SK-N-SH treated with all-trans-retinoic acid at 6 μM for 48 hours (cell line): ENCODE data around the gene KCNMB2.

Experiments
- ATAC-seq: fragments of 200-7000 bp; cut with Tn5 transposase; 3 replicates; pipeline ENCODE4 v1.9.1; 2020; ENCODE audit warnings: mild to moderate bottlenecking, moderate library complexity
- ARNTL ChIP-seq: fragments of 450-650 bp; formaldehyde crosslinking; IDR thresholded peaks from 2 replicates; pipeline ENCODE4 v1.5.0; 2020; ENCODE audit warnings: low read depth, mild to moderate bottlenecking, moderate library complexity, borderline replicate concordance
- BACH2 ChIP-seq: fragments of 250-450 bp; sonication (Bioruptor Pico); IDR thresholded peaks from 2 replicates; pipeline ENCODE4 v1.9.0; 2021; ENCODE audit warnings: mild to moderate bottlenecking, borderline replicate concordance
- CREB5 ChIP-seq: fragments of 250-450 bp; sonication (Bioruptor Pico); IDR thresholded peaks from 2 replicates; pipeline ENCODE4 v1.5.1; 2020; ENCODE audit warnings: low read depth, mild to moderate bottlenecking, moderate library complexity
- CSDC2 ChIP-seq: fragments of 250-450 bp; sonication (Bioruptor Pico); IDR thresholded peaks from 2 replicates; pipeline ENCODE4 v1.5.0; 2020; ENCODE audit warnings: mild to moderate bottlenecking, moderate library complexity
- CSRNP3 ChIP-seq: fragments of 250-450 bp; sonication (Bioruptor Pico); IDR thresholded peaks from 2 replicates; pipeline ENCODE4 v1.5.1; 2021; ENCODE audit warnings: mild to moderate bottlenecking, moderate library complexity
- ESRRG ChIP-seq: fragments of 250-450 bp; sonication (Bioruptor Pico); IDR thresholded peaks from 2 replicates; pipeline ENCODE4 v1.6.1; 2021; ENCODE audit warnings: mild to moderate bottlenecking
- GLIS3 ChIP-seq: fragments of 250-450 bp; sonication (Bioruptor Pico); IDR thresholded peaks from 2 replicates; pipeline ENCODE4 v1.5.0; 2020; ENCODE audit warnings: mild to moderate bottlenecking, moderate library complexity
- PATZ1 ChIP-seq: fragments of 250-450 bp; sonication (Bioruptor Pico); IDR thresholded peaks from 2 replicates; pipeline ENCODE4 v1.8.0; 2020; ENCODE audit warnings: mild to moderate bottlenecking, moderate library complexity, borderline replicate concordance
- POU6F1 ChIP-seq: fragments of 250-450 bp; sonication (Bioruptor Pico); IDR thresholded peaks from 2 replicates; pipeline ENCODE4 v1.8.0; 2021; ENCODE audit warnings: low read depth, mild to moderate bottlenecking, moderate library complexity, borderline replicate concordance
- PPARA ChIP-seq: fragments of 250-450 bp; sonication (Bioruptor Pico); IDR thresholded peaks from 2 replicates; pipeline ENCODE4 v1.5.0; 2020; ENCODE audit warnings: mild to moderate bottlenecking, borderline replicate concordance
- SNAI2 ChIP-seq: fragments of 250-450 bp; sonication (Bioruptor Pico); IDR thresholded peaks from 2 replicates; pipeline ENCODE4 v1.5.0; 2020; ENCODE audit warnings: mild to moderate bottlenecking, moderate library complexity
- TOX ChIP-seq: fragments of 250-450 bp; sonication (Bioruptor Pico); IDR thresholded peaks from 2 replicates; pipeline ENCODE4 v1.8.0; 2021; ENCODE audit warnings: mild to moderate bottlenecking, moderate library complexity, borderline replicate concordance
- TSHZ2 ChIP-seq: fragments of 250-450 bp; sonication (Bioruptor Pico); IDR thresholded peaks from 2 replicates; pipeline ENCODE4 v1.5.0; 2020; ENCODE audit warnings: mild to moderate bottlenecking, moderate library complexity
- ZC3H10 ChIP-seq: fragments of 250-450 bp; sonication (Bioruptor Pico); IDR thresholded peaks from 2 replicates; pipeline ENCODE4 v1.5.1; 2021; ENCODE audit warnings: mild to moderate bottlenecking, moderate library complexity
- ZFP30 ChIP-seq: fragments of 450-650 bp; formaldehyde crosslinking; IDR thresholded peaks from 2 replicates; pipeline ENCODE4 v1.5.0; 2022; ENCODE audit warnings: mild to moderate bottlenecking, moderate library complexity
- ZNF565 ChIP-seq: fragments of 450-650 bp; formaldehyde crosslinking; conservative IDR thresholded peaks from 2 replicates; pipeline ENCODE4 v1.5.0; 2020; ENCODE audit warnings: low read depth, mild to moderate bottlenecking, moderate library complexity
- ZNF70 ChIP-seq: fragments of 450-650 bp; formaldehyde crosslinking; IDR thresholded peaks from 2 replicates; pipeline ENCODE4 v1.5.0; 2020; ENCODE audit warnings: mild to moderate bottlenecking, moderate library complexity
- ZNF8 ChIP-seq: fragments of 450-650 bp; formaldehyde crosslinking; IDR thresholded peaks from 2 replicates; pipeline ENCODE4 v1.5.0; 2020; ENCODE audit warnings: mild to moderate bottlenecking, moderate library complexity

KCNMB2 gene

GRCh38 chr3:178840586-178840985 is 304.4 kb downstream of the KCNMB2 start:
- ATAC-seq = no peak
- TF ChIP-seq BACH2 (CRISPR knock-in tag) (no peak), ZFP30 (no peak), GLIS3 (no peak), CREB5 (no peak), ZNF8 (CRISPR knock-in tag) (no peak), POU6F1 (CRISPR knock-in tag) (no peak), ZNF565 (CRISPR knock-in tag) (no peak), PPARA (no peak), PATZ1 (CRISPR knock-in tag) (no peak), CSDC2 (CRISPR knock-in tag) (no peak), TOX (CRISPR knock-in tag) (no peak), ESRRG (no peak), TSHZ2 (CRISPR knock-in tag) (no peak), ZC3H10 (no peak), ZNF70 (no peak), CSRNP3 (CRISPR knock-in tag) (no peak)
- TF ChIP-seq, all 23 proteins: peak for 0

- no peak for ATAC-seq
Observed at GRCh38 chr3:178841011-178841410, 304.8 kb downstream of the KCNMB2 start.

GRCh38 chr3:178844916-178845315 is 308.7 kb downstream of the KCNMB2 start:
- ATAC-seq = no peak
- TF ChIP-seq POU6F1 (CRISPR knock-in tag) (no peak), CSRNP3 (CRISPR knock-in tag) (no peak), ZFP30 (no peak), CREB5 (no peak), ZC3H10 (no peak), SNAI2 (CRISPR knock-in tag) (no peak), ZNF70 (no peak), ARNTL (no peak), GLIS3 (no peak), PATZ1 (CRISPR knock-in tag) (no peak), TSHZ2 (CRISPR knock-in tag) (no peak)

More at GRCh38 chr3:178841011-178841410, 304.8 kb downstream of the KCNMB2 start:
- no peak for TF ChIP-seq ZC3H10
